ENCODE measurements around the gene ADAMTS15.
A peak's percentile ranks its signal among the peaks of the same experiment; 100 is the strongest.

The ADAMTS15 gene, protein sequence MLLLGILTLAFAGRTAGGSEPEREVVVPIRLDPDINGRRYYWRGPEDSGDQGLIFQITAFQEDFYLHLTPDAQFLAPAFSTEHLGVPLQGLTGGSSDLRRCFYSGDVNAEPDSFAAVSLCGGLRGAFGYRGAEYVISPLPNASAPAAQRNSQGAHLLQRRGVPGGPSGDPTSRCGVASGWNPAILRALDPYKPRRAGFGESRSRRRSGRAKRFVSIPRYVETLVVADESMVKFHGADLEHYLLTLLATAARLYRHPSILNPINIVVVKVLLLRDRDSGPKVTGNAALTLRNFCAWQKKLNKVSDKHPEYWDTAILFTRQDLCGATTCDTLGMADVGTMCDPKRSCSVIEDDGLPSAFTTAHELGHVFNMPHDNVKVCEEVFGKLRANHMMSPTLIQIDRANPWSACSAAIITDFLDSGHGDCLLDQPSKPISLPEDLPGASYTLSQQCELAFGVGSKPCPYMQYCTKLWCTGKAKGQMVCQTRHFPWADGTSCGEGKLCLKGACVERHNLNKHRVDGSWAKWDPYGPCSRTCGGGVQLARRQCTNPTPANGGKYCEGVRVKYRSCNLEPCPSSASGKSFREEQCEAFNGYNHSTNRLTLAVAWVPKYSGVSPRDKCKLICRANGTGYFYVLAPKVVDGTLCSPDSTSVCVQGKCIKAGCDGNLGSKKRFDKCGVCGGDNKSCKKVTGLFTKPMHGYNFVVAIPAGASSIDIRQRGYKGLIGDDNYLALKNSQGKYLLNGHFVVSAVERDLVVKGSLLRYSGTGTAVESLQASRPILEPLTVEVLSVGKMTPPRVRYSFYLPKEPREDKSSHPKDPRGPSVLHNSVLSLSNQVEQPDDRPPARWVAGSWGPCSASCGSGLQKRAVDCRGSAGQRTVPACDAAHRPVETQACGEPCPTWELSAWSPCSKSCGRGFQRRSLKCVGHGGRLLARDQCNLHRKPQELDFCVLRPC

DNA sequence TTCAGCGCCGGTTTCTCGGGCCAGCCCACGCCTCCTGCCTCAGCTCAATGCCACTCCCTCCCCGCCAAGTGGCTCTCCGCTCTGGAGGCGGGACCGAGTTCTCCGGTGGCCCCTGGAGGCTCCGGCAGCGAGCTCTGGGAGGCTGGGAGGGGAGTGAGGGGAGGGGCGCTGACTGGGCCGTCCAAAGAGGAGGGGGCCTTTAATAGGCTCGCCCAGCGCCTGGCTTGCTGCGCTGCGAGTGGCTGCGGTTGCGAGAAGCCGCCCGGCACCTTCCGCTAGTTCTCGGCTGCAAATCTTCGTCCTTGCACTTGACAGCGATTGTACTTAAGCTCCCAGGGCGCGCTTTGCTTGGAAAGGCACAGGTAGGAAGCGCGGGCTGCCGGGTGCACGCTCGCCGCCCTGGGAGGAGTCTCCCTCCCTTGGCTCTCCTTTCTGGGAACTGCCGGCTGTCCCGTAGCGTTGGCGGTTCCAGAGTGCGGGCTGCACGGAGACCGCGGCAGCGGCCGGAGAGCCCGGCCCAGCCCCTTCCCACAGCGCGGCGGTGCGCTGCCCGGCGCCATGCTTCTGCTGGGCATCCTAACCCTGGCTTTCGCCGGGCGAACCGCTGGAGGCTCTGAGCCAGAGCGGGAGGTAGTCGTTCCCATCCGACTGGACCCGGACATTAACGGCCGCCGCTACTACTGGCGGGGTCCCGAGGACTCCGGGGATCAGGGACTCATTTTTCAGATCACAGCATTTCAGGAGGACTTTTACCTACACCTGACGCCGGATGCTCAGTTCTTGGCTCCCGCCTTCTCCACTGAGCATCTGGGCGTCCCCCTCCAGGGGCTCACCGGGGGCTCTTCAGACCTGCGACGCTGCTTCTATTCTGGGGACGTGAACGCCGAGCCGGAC lies at the start of gene ADAMTS15:
ADAMTS15 (plus strand) TSS at position 230 of the 894 bp plus-strand sequence; CDS start at position 559, 329 bp downstream.
- DNase-seq = no peak

GRCh38 chr11:130399196-130399595 lies 49.2 kb upstream of the ADAMTS15 start:
- DNase-seq = no peak

DNA sequence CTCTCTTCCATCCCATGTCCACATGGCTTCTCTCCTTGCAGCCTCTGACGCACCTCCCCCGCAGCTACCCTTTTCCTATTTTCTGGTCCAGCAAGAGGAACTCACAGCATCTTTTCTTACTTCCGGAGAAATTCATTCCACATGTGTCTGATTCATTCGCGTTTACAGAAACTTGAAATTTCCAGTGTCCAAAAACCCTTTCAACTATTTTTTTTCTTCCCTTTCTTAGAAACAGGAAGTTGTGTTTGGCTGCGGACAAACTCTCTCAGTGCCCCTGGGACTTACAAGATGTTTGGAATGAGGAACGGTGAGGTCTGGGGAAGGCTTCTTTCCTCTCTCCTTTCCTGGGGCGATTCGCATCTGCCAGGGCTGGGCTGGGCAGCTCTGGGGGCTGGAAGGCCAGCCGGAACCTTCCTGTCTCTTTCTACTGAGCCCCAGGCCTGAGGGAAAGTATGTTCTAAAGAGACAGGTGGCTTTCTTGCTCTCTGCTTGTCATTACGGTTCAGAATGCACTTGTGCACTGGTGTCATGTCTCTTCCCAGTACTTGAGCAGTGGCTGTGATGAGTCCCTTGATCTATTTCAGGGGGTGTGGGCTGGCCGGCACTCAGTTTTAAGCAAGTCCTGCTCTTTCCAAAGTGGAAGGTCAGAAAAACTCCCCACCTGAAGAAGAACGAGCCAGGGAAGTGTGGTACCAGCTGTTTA lies 47.5 kb upstream of the ADAMTS15 start:
- DNase-seq = peak in 1 of 2 donors; percentile 13

DNA sequence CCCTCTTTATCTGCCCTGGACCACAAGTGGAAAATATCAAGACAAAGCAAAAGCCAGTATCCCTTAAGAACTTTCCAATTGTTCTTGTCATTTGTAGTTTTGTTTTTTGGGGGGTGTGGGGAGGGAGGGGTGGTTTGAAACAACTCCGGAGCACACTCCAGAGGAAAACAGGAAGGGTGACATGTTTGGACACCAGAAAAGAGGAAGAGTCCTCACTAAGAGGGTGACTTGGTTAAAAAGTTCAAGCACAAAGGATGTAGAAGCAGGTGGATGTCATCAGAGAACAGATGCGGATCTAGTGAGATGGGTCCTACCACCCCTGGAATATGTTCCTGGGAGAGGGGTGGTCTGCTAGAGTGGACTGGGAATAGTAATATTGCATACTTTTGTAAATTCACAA lies 45.9 kb upstream of the ADAMTS15 start:
- no peak for DNase-seq

- no peak for DNase-seq
Measured at GRCh38 chr11:130403271-130403804, 45.1 kb upstream of the ADAMTS15 start.

GRCh38 chr11:130403967-130404366 lies 44.5 kb upstream of the ADAMTS15 start:
- no peak for DNase-seq

GRCh38 chr11:130404727-130405126 lies 43.7 kb upstream of the ADAMTS15 start:
- DNase-seq = no peak

GRCh38 chr11:130405428-130405827 lies 43.0 kb upstream of the ADAMTS15 start:
- no peak for DNase-seq

GRCh38 chr11:130407978-130408377 lies 40.5 kb upstream of the ADAMTS15 start:
- DNase-seq = no peak

DNA sequence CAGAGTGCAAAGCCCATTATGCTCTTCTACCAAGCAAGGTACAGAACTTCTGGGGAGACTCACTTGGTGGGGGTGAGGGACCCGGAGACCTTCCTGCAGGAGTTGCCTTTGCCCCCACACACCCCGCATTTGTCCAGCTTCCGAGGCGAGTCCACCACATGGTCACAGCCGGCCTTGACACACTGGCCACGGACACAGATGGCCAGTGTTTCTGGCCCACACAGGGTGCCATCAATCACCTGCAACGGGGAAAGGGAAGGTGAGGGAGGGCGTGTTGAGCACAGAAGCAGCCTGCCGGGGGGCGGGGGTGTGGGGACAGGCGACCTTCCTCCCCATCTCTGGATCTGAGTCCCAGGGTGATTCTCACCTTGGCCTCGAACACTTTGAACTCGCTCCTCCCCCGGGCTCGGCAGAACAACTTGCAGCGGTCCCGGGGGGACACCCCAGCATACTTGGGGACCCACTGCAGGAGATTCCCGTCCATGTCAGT lies 40.0 kb upstream of the ADAMTS15 start:
- DNase-seq = no peak

DNA sequence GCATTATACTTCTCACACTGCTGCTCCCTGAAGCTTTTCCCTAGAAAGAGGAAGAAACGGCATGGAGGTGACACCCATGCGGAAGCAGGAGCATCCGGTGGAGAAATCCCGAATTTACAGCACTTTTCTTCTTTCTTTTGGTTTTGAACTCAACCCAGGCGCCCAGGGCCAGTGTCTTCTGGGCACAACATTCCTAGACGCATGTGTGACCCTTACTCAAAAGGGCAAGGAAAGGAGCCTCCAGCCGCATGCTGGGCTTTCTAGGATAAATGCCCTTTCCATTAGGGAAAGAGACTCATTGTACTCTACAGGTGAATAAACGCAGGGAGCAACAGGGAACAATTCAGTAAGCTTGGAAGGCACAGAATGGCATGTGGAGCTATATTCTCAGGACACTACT lies 39.5 kb upstream of the ADAMTS15 start:
- DNase-seq = no peak

- DNase-seq = no peak
Measured at GRCh38 chr11:130409594-130410388, 38.7 kb upstream of the ADAMTS15 start.

DNA sequence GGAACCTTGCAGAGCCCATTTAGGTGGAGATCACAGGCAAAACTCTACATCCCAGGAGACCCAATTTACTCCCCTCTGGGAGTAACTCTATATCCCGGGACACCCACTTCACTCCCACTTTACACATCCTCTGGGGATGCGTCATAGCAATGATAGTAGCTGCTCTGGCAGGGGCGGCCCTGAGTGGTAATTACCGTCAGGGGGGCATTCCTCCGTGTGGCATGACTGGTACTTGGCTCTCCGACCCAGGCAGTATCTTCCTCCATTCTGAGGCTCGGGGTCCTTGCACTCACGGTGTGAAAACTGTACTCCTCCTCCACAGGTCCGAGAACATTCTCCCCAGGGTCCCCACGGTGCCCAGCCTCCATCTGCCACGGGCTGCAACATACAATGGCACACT lies 37.2 kb upstream of the ADAMTS15 start:
- DNase-seq = no peak

- no peak for DNase-seq
Measured at GRCh38 chr11:130413405-130414106, 34.9 kb upstream of the ADAMTS15 start.

- no peak for DNase-seq
Measured at GRCh38 chr11:130414107-130415080, 34.1 kb upstream of the ADAMTS15 start.

- no peak for DNase-seq
Measured at GRCh38 chr11:130415731-130416529, 32.5 kb upstream of the ADAMTS15 start.

- DNase-seq = no peak
Measured at GRCh38 chr11:130416530-130416882, 31.9 kb upstream of the ADAMTS15 start.

DNA sequence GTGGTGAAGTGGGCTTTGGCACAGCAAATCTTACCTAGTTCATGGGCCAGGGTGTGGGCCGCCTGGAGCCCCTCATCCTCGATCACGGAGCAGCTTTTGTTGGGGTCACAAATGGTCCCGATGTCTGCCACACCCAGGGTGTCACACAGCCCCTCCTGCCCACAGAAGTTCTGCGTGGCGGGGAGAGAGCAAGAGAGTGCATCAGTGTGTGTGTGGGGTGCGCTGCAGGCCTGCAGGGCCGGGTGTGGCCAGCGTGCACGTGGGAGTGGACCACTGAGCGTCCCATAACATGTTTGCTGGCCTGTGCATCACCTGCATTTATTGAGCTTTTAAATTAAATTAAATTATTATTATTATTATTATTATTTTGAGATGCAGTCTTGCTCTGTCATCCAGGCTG lies 31.5 kb upstream of the ADAMTS15 start:
- DNase-seq = no peak

Data from bone marrow (tissue), 2 donors.